ENCODE data around the gene VPS13A. TPM values are rescaled to one million over a fixed set of nuclear protein-coding genes. Genes with fewer than 3 reads are reported as not detected.
A peak's percentile ranks its signal among the peaks of the same experiment; 100 is the strongest.

Gene VPS13A
- total RNA-seq, 2 experiments from 2014 or later = 46.5 to 54.2 TPM

DNA sequence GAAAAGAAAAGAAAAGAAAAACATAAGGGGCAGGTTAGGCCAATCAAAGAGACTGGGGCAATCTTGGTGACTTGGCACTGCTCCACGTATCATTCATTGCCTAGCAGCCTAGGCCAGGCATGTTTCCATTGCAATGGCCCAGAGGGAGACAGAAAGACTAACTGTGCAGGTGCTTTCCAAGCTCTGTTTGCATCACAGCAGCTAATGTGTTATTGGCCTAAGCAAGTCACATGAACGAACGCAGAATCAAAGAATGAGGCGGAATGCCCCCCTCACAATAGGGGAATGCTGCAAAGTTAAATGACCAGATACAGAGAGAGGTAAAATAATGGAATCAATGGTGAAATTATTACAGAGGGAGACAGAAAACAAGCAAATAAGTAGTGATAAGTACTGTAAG is 11.1 kb upstream of the VPS13A start:
- no peak for DNase-seq
- Mint-ChIP-seq H3K27me3 (peaks cover 8% of the 10 kb centered on the region), H3K36me3 (no peaks in the 10 kb centered on the region), H3K27ac (no peak overlapping the region), H3K4me3 (no peak overlapping the region), H3K9me3 (no peaks in the 10 kb centered on the region), H3K4me1 (no peaks in the 10 kb centered on the region)
- ATAC-seq (ENCODE audit: low read depth) = no peak
- POLR2A ChIA-PET = no interaction called here

GRCh38 chr9:77170991-77171699 is 6.2 kb upstream of the VPS13A start:
- POLR2A ChIA-PET = no interaction called here
- H3K9me3 Mint-ChIP-seq = no peaks in the 10 kb centered on the region
- H3K27me3 Mint-ChIP-seq = peaks cover 13% of the 10 kb centered on the region
- H3K4me3 Mint-ChIP-seq = no peak overlapping the region
- no peak for ATAC-seq (ENCODE audit: low read depth)
- H3K27ac Mint-ChIP-seq = no peak overlapping the region
- H3K36me3 Mint-ChIP-seq = no peaks in the 10 kb centered on the region
- H3K4me1 Mint-ChIP-seq = no peaks in the 10 kb centered on the region
- no peak for DNase-seq

GRCh38 chr9:77175151-77175550 is 2.2 kb upstream of the VPS13A start:
- Mint-ChIP-seq H3K4me1 (peaks cover 15% of the 10 kb centered on the region), H3K4me3 (no peak overlapping the region)
- POLR2A ChIA-PET = no interaction called here

GRCh38 chr9:77176106-77176505 is 1.2 kb upstream of the VPS13A start:
- peaks cover 2% of the 10 kb centered on the region for H3K36me3 Mint-ChIP-seq
- no peak overlapping the region for H3K27ac Mint-ChIP-seq
- H3K9me3 Mint-ChIP-seq = no peaks in the 10 kb centered on the region
- H3K4me3 Mint-ChIP-seq = no peak overlapping the region
- H3K4me1 Mint-ChIP-seq = peaks cover 18% of the 10 kb centered on the region
- POLR2A ChIA-PET = no interaction called here
- ATAC-seq (ENCODE audit: low read depth) (no peak), DNase-seq (no peak)
- peaks cover 11% of the 10 kb centered on the region for H3K27me3 Mint-ChIP-seq

More at GRCh38 chr9:77175151-77175550, 2.2 kb upstream of the VPS13A start:
- H3K27me3 Mint-ChIP-seq = peaks cover 13% of the 10 kb centered on the region
- H3K27ac Mint-ChIP-seq = no peak overlapping the region
- ATAC-seq (ENCODE audit: low read depth) (no peak), DNase-seq (no peak)
- H3K36me3 Mint-ChIP-seq = peaks cover 2% of the 10 kb centered on the region
- H3K9me3 Mint-ChIP-seq = no peaks in the 10 kb centered on the region

DNA sequence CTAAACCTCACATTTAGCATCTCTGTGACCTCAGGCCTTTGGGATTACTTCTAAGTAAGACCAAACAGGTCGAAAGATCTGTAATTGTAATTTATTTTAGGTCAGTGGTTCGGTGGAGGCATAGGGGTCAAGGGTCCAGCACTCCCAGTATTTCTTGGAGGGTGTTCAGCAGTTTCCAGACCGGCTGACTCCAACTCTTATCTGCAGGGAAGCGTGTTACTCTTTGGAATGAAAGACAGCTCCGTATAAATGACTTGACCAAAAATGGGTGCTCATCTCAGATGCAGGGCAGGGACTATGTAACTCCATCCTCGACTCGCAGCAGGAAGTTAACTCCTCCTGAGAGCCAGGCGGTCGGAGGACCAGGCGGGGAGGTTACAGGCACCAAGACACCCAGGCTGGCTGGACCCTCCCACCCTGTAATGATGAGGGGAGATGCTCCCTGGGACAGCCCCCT is 620 bp upstream of the VPS13A start:
- Mint-ChIP-seq H3K4me3 (peak overlapping the region; percentile 92), H3K4me1 (peaks cover 18% of the 10 kb centered on the region)

GRCh38 chr9:77177894-77178794 is 810 bp downstream of the VPS13A start:
- H3K4me1 Mint-ChIP-seq = peaks cover 18% of the 10 kb centered on the region

More for the DNA sequence above, 620 bp upstream of the VPS13A start:
- Mint-ChIP-seq H3K9me3 (no peaks in the 10 kb centered on the region), H3K27ac (peak overlapping the region; percentile 93), H3K27me3 (peaks cover 11% of the 10 kb centered on the region), H3K36me3 (peaks cover 2% of the 10 kb centered on the region)
- no peak for DNase-seq
- POLR2A ChIA-PET = interaction anchor here (1.0 kb wide), 2 partner anchors 275 to 782 kb away, joined by 3 to 4 read pairs; partner anchors contain the start of gene RFK
- ATAC-seq (ENCODE audit: low read depth) = no peak

GRCh38 chr9:77180056-77180455 is 2.7 kb downstream of the VPS13A start:
- DNase-seq (no peak), ATAC-seq (ENCODE audit: low read depth) (no peak)
- no peaks in the 10 kb centered on the region for H3K9me3 Mint-ChIP-seq
- H3K27ac Mint-ChIP-seq = no peak overlapping the region
- peaks cover 11% of the 10 kb centered on the region for H3K36me3 Mint-ChIP-seq
- peaks cover 21% of the 10 kb centered on the region for H3K4me1 Mint-ChIP-seq
- peaks cover 8% of the 10 kb centered on the region for H3K27me3 Mint-ChIP-seq
- peak overlapping the region; percentile 92 for H3K4me3 Mint-ChIP-seq
- POLR2A ChIA-PET = no interaction called here

More at GRCh38 chr9:77177894-77178794, 810 bp downstream of the VPS13A start:
- DNase-seq = peak; percentile 65
- H3K27me3 Mint-ChIP-seq = peaks cover 11% of the 10 kb centered on the region
- peak overlapping the region; percentile 92 for H3K4me3 Mint-ChIP-seq
- no peaks in the 10 kb centered on the region for H3K9me3 Mint-ChIP-seq
- H3K27ac Mint-ChIP-seq = peak overlapping the region; percentile 93
- no peak for ATAC-seq (ENCODE audit: low read depth)
- peaks cover 4% of the 10 kb centered on the region for H3K36me3 Mint-ChIP-seq
- POLR2A ChIA-PET = interaction anchor here (0.6 kb wide), 2 partner anchors 11 to 295 kb away, joined by 3 to 5 read pairs; no protein-coding TSS in a partner anchor

DNA sequence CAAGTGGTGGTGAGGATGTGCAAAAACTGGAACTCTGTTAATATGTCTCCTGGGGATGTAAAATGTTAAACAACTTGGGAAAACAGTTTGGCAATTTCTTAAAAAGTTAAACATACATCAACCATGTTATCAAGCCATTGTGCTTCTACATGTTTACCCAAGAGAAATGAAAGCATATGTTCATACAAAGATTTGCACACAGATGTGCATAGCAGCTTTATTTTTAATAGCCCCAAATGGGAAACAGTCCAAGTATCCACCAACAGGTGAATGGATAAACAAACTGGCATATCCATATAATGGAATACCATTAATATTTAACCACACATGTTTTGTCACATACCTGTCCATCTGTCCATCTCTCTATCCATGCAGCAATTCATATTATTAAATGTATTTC is 6.2 kb downstream of the VPS13A start:
- Mint-ChIP-seq H3K27me3 (no peaks in the 10 kb centered on the region), H3K36me3 (peaks cover 26% of the 10 kb centered on the region), H3K9me3 (peaks cover 4% of the 10 kb centered on the region), H3K4me3 (no peak overlapping the region), H3K27ac (no peak overlapping the region), H3K4me1 (peaks cover 19% of the 10 kb centered on the region)
- DNase-seq (no peak), ATAC-seq (ENCODE audit: low read depth) (no peak)
- POLR2A ChIA-PET = no interaction called here

GRCh38 chr9:77188242-77188641 is 10.9 kb downstream of the VPS13A start:
- no peak overlapping the region for H3K27ac Mint-ChIP-seq
- H3K27me3 Mint-ChIP-seq = no peaks in the 10 kb centered on the region
- DNase-seq (no peak), ATAC-seq (ENCODE audit: low read depth) (no peak)
- peaks cover 18% of the 10 kb centered on the region for H3K4me1 Mint-ChIP-seq
- no peak overlapping the region for H3K4me3 Mint-ChIP-seq
- peaks cover 45% of the 10 kb centered on the region for H3K36me3 Mint-ChIP-seq
- peaks cover 10% of the 10 kb centered on the region for H3K9me3 Mint-ChIP-seq
- POLR2A ChIA-PET = no interaction called here

DNA sequence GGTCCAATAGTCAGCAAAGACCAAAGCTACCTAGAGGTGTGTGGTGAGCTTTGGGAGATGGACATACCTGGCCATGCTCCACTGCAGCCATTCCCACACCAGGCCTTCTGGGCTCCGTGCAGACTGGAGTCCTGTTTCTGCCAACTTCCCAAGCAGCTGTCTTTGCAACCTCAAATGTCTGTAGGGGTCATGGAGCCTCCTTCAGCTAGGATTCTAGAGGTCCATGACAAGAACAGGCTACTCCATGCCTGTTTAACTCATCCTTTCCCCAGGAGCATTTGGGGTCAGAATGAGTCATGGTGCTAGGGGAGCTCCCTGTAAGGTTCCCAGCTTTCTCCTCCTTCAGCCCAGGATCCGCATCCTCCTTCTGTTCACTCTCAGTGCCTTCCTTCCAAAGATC is 17.1 kb downstream of the VPS13A start:
- peaks cover 6% of the 10 kb centered on the region for H3K9me3 Mint-ChIP-seq
- POLR2A ChIA-PET = no interaction called here
- H3K4me1 Mint-ChIP-seq = peaks cover 17% of the 10 kb centered on the region
- no peaks in the 10 kb centered on the region for H3K27me3 Mint-ChIP-seq
- H3K36me3 Mint-ChIP-seq = peaks cover 16% of the 10 kb centered on the region
- H3K27ac Mint-ChIP-seq = no peak overlapping the region
- ATAC-seq (ENCODE audit: low read depth) = no peak
- no peak overlapping the region for H3K4me3 Mint-ChIP-seq
- no peak for DNase-seq

GRCh38 chr9:77210116-77210515 is 32.8 kb downstream of the VPS13A start:
- H3K9me3 Mint-ChIP-seq = no peaks in the 10 kb centered on the region

GRCh38 chr9:77211561-77211960 is 34.2 kb downstream of the VPS13A start:
- H3K36me3 Mint-ChIP-seq = peaks cover 9% of the 10 kb centered on the region
- no peaks in the 10 kb centered on the region for H3K27me3 Mint-ChIP-seq
- H3K9me3 Mint-ChIP-seq = no peaks in the 10 kb centered on the region
- ATAC-seq (ENCODE audit: low read depth) (no peak), DNase-seq (no peak)
- no peaks in the 10 kb centered on the region for H3K4me1 Mint-ChIP-seq
- H3K27ac Mint-ChIP-seq = no peak overlapping the region
- POLR2A ChIA-PET = no interaction called here
- no peak overlapping the region for H3K4me3 Mint-ChIP-seq

More at GRCh38 chr9:77210116-77210515, 32.8 kb downstream of the VPS13A start:
- DNase-seq (no peak), ATAC-seq (ENCODE audit: low read depth) (no peak)
- H3K4me1 Mint-ChIP-seq = no peaks in the 10 kb centered on the region
- POLR2A ChIA-PET = no interaction called here
- H3K36me3 Mint-ChIP-seq = peaks cover 10% of the 10 kb centered on the region
- H3K27me3 Mint-ChIP-seq = no peaks in the 10 kb centered on the region
- no peak overlapping the region for H3K4me3 Mint-ChIP-seq
- no peak overlapping the region for H3K27ac Mint-ChIP-seq

GRCh38 chr9:77212801-77213200 is 35.5 kb downstream of the VPS13A start:
- POLR2A ChIA-PET = no interaction called here
- no peak for ATAC-seq (ENCODE audit: low read depth)
- Mint-ChIP-seq H3K27ac (no peak overlapping the region), H3K27me3 (no peaks in the 10 kb centered on the region), H3K9me3 (no peaks in the 10 kb centered on the region), H3K36me3 (peaks cover 11% of the 10 kb centered on the region), H3K4me1 (no peaks in the 10 kb centered on the region), H3K4me3 (no peak overlapping the region)
- no peak for DNase-seq
